CD14-positive monocyte (primary cell): ENCODE results near the gene DPH6. TPM values are rescaled to one million over a fixed set of nuclear protein-coding genes. Genes with fewer than 3 reads are reported as not detected.

Source experiments
- DNase-seq, 3 donors: peaks; one replicate each; pipeline ENCODE4 v3.0.0-alpha.2; 2011 to 2022
- H2AFZ ChIP-seq: 2 replicates; pipeline ENCODE4 v1.6.0; 2012; ENCODE audit warnings: mild to moderate bottlenecking, low read depth, low read length, inconsistent platforms; ENCODE audit not compliant: insufficient read depth, poor library complexity, severe bottlenecking
- H3K27ac ChIP-seq, 2 donors: 1 replicate in 1 of 2; 2 replicates in 1 of 2; pipeline ENCODE4 v1.5.1; 2012 to 2013; ENCODE audit warnings: low read length in 2 of 2, control low read depth in 1 of 2, inconsistent platforms in 1 of 2, low read depth in 1 of 2, mild to moderate bottlenecking in 1 of 2
- H3K27me3 ChIP-seq, 2 donors: one replicate each; pipeline versions ENCODE4 v1.6.0 to v1.6.1; 2011 to 2013; ENCODE audit warnings: low read length in 2 of 2; ENCODE audit not compliant: control insufficient read depth in 2 of 2, insufficient read depth in 2 of 2
- H3K36me3 ChIP-seq, 2 donors: replicated peaks in 1 of 2; 1 replicate in 1 of 2; 2 replicates in 1 of 2; pipeline versions ENCODE4 v1.5.1 to v1.6.1; 2012 to 2013; ENCODE audit warnings: low read length in 2 of 2, control low read depth in 1 of 2, inconsistent platforms in 1 of 2, mild to moderate bottlenecking in 1 of 2; ENCODE audit not compliant: insufficient read depth in 2 of 2, control insufficient read depth in 1 of 2
- H3K4me1 ChIP-seq, 2 donors: 1 replicate in 1 of 2; 2 replicates in 1 of 2; pipeline versions ENCODE4 v1.5.1 to v1.6.1; 2012 to 2013; ENCODE audit warnings: low read length in 2 of 2, control low read depth in 1 of 2, inconsistent platforms in 1 of 2, mild to moderate bottlenecking in 1 of 2, moderate library complexity in 1 of 2; ENCODE audit not compliant: insufficient read depth in 2 of 2, control insufficient read depth in 1 of 2
- H3K4me2 ChIP-seq: replicated peaks from 2 replicates; pipeline ENCODE3; 2012; ENCODE audit warnings: low read length, moderate library complexity, mild to moderate bottlenecking; ENCODE audit not compliant: poor library complexity, severe bottlenecking; ENCODE audit errors: extremely low read depth
- H3K4me3 ChIP-seq, 3 experiments: fragments of 200-600 bp in 1 of 3; sonication (generic) in 1 of 3; replicated peaks in 1 of 3; 1 replicate in 2 of 3; 2 replicates in 1 of 3; pipeline ENCODE4 v1.5.1; 2011 to 2013; ENCODE audit warnings: low read length in 3 of 3, mild to moderate bottlenecking in 3 of 3, control low read depth in 2 of 3, low read depth in 2 of 3, inconsistent platforms in 1 of 3, moderate library complexity in 1 of 3
- H3K79me2 ChIP-seq: 2 replicates; pipeline ENCODE4 v1.6.0; 2012; ENCODE audit warnings: mild to moderate bottlenecking, control low read depth, inconsistent platforms, low read length, moderate library complexity; ENCODE audit not compliant: insufficient read depth
- H3K9ac ChIP-seq: 2 replicates; pipeline ENCODE4 v1.6.0; 2017; ENCODE audit warnings: low read length, mild to moderate bottlenecking; ENCODE audit not compliant: insufficient read depth, poor library complexity, severe bottlenecking
- H3K9me3 ChIP-seq, 2 donors: replicated peaks in 1 of 2; 1 replicate in 1 of 2; 2 replicates in 1 of 2; pipeline versions ENCODE4 v1.5.1 to v1.6.1; 2012 to 2013; ENCODE audit warnings: low read length in 2 of 2, control low read depth in 1 of 2; ENCODE audit not compliant: control insufficient read depth in 1 of 2, insufficient read depth in 1 of 2
- H4K20me1 ChIP-seq: 2 replicates; pipeline ENCODE4 v1.6.0; 2012; ENCODE audit warnings: mild to moderate bottlenecking, low read length, control low read depth, moderate library complexity; ENCODE audit not compliant: insufficient read depth
- H3K27ac Mint-ChIP-seq, 7 donors: one replicate each; pipeline ENCODE4 v1.8.0; 2020; ENCODE audit warnings: mild to moderate bottlenecking in 7 of 7, mixed read lengths in 7 of 7, moderate library complexity in 6 of 7, inconsistent platforms in 2 of 7
- H3K27me3 Mint-ChIP-seq, 3 donors: one replicate each; pipeline ENCODE4 v1.8.0; 2021 to 2022; ENCODE audit warnings: low read depth in 3 of 3, mild to moderate bottlenecking in 3 of 3, mixed read lengths in 3 of 3, moderate library complexity in 3 of 3, inconsistent platforms in 1 of 3
- H3K36me3 Mint-ChIP-seq, 2 donors: one replicate each; pipeline ENCODE4 v1.8.0; 2020; ENCODE audit warnings: mixed read lengths in 2 of 2, inconsistent platforms in 1 of 2, mild to moderate bottlenecking in 1 of 2
- H3K4me1 Mint-ChIP-seq: one replicate; pipeline ENCODE4 v1.8.0; 2020; ENCODE audit warnings: mild to moderate bottlenecking, mixed read lengths
- H3K4me3 Mint-ChIP-seq, 2 donors: one replicate each; pipeline ENCODE4 v1.8.0; 2020; ENCODE audit warnings: mild to moderate bottlenecking in 2 of 2, mixed read lengths in 2 of 2, moderate library complexity in 1 of 2
- H3K9me3 Mint-ChIP-seq, 7 donors: one replicate each; pipeline ENCODE4 v1.8.0; 2020 to 2022; ENCODE audit warnings: mixed read lengths in 7 of 7, mild to moderate bottlenecking in 6 of 7, moderate library complexity in 6 of 7, inconsistent platforms in 2 of 7
- CTCF ChIP-seq: fragments of 200-600 bp; IDR thresholded peaks from one replicate; pipeline ENCODE4 v1.8.0; 2022; ENCODE audit warnings: antibody characterized with exemption, mild to moderate bottlenecking
- WGBS: methylation state at CpG from one replicate; pipeline ENCODE4 v1.1.5; 2013; ENCODE audit warnings: missing lambda C conversion rate; ENCODE audit not compliant: insufficient coverage; 5-methylcytosine and 5-hydroxymethylcytosine counted together
- intact Hi-C, 2 donors: fragments of 100-400 bp; cut with micrococcal nuclease; formaldehyde crosslinking; loops; one replicate each; pipeline versions ENCODE4 v1.15.0 to v1.15.1; 2023
- polyA plus RNA-seq, 3 donors: library from polyadenylated mRNA; depleted of rRNA in 1 of 3; unstranded in 2 of 3; stranded (reverse) in 1 of 3; fragments of 300-500 nt in 2 of 3; fragments of >200 nt in 1 of 3; fragmentation: Illumina TruSeq in 2 of 3; gene quantifications; 1 replicate in 2 of 3; 2 replicates in 1 of 3; pipeline ENCODE4 v1.2.3, GENCODE V29; 2012 to 2021

The DPH6 gene
- polyA plus RNA-seq, 3 donors: 7.6 to 18.2 (median 13.6) TPM

- no peaks in the 10 kb centered on the region for H3K36me3 ChIP-seq
- Mint-ChIP-seq H3K27ac (no peak overlapping the region), H3K36me3 (no peaks in the 10 kb centered on the region), H3K27me3 (no peaks in the 10 kb centered on the region), H3K4me1 (no peaks in the 10 kb centered on the region), H3K9me3 (no peaks in the 10 kb centered on the region), H3K4me3 (no peak overlapping the region)
- no peak overlapping the region for H3K4me3 ChIP-seq
- no CpG with 5 or more reads among the region's 1 CpG for WGBS
- DNase-seq: no peak
- H2AFZ ChIP-seq: no peak overlapping the region
- H3K9me3 ChIP-seq: no peaks in the 10 kb centered on the region
- no peak overlapping the region for H3K9ac ChIP-seq
- H3K79me2 ChIP-seq: no peaks in the 10 kb centered on the region
- H3K27ac ChIP-seq: no peak overlapping the region
- TF ChIP-seq CTCF: no peak
- H3K4me1 ChIP-seq: no peaks in the 10 kb centered on the region
- H3K27me3 ChIP-seq: no peaks in the 10 kb centered on the region
- intact Hi-C loops: no loop called here
- no peak overlapping the region for H3K4me2 ChIP-seq
- no peaks in the 10 kb centered on the region for H4K20me1 ChIP-seq
These were observed 135.2 kb downstream of the DPH6 start for GRCh38 chr15:35410775-35411174.

- Histone ChIP-seq H3K9ac (no peak overlapping the region), H4K20me1 (no peaks in the 10 kb centered on the region), H3K36me3 (no peaks in the 10 kb centered on the region), H3K9me3 (no peaks in the 10 kb centered on the region), H3K27me3 (no peaks in the 10 kb centered on the region), H3K4me3 (no peak overlapping the region), H3K79me2 (no peaks in the 10 kb centered on the region), H2AFZ (no peak overlapping the region), H3K27ac (no peak overlapping the region), H3K4me1 (no peaks in the 10 kb centered on the region), H3K4me2 (no peak overlapping the region)
- TF ChIP-seq CTCF: no peak
- intact Hi-C loops: no loop called here
- Mint-ChIP-seq H3K4me3 (no peak overlapping the region), H3K9me3 (peaks cover 0 to 5% (median 3%) of the 10 kb centered on the region in 7 donors), H3K27me3 (no peaks in the 10 kb centered on the region), H3K36me3 (peaks cover 0 to 4% of the 10 kb centered on the region in 2 donors), H3K27ac (no peak overlapping the region), H3K4me1 (no peaks in the 10 kb centered on the region)
- DNase-seq: no peak
- WGBS: 100% methylated on average over 2 of the region's 3 CpGs
These were observed 146.1 kb downstream of the DPH6 start for GRCh38 chr15:35399901-35400300.
